Vein endothelial cell (primary cell): Measurements from ENCODE around the gene COG8. TPM values are rescaled to one million over a fixed set of nuclear protein-coding genes. Genes with fewer than 3 reads are reported as not detected.

Experiments used
- total RNA-seq: library from RNA; depleted of rRNA; stranded (reverse); fragments of >200 nt; gene quantifications from 2 replicates; pipeline ENCODE4 v1.2.3, GENCODE V29; 2012

The COG8 gene, protein sequence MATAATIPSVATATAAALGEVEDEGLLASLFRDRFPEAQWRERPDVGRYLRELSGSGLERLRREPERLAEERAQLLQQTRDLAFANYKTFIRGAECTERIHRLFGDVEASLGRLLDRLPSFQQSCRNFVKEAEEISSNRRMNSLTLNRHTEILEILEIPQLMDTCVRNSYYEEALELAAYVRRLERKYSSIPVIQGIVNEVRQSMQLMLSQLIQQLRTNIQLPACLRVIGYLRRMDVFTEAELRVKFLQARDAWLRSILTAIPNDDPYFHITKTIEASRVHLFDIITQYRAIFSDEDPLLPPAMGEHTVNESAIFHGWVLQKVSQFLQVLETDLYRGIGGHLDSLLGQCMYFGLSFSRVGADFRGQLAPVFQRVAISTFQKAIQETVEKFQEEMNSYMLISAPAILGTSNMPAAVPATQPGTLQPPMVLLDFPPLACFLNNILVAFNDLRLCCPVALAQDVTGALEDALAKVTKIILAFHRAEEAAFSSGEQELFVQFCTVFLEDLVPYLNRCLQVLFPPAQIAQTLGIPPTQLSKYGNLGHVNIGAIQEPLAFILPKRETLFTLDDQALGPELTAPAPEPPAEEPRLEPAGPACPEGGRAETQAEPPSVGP
- 36.1 and 36.9 TPM in 2 replicates for total RNA-seq

GRCh38 chr16:69339289-69340094, at the start of gene COG8, which contains the start of gene NIP7:
TSS of gene COG8 (minus strand) at chr16:69339564. CDS start at chr16:69339552, 12 bp downstream.
TSS of gene NIP7 (plus strand) at chr16:69339772. CDS start at chr16:69339830, 58 bp downstream.

GRCh38 chr16:69351309-69352027, 12.1 kb upstream of the COG8 start, which contains the start of gene TMED6:
TSS of gene TMED6 (minus strand) at chr16:69351786. CDS start at chr16:69351753, 33 bp downstream.

DNA sequence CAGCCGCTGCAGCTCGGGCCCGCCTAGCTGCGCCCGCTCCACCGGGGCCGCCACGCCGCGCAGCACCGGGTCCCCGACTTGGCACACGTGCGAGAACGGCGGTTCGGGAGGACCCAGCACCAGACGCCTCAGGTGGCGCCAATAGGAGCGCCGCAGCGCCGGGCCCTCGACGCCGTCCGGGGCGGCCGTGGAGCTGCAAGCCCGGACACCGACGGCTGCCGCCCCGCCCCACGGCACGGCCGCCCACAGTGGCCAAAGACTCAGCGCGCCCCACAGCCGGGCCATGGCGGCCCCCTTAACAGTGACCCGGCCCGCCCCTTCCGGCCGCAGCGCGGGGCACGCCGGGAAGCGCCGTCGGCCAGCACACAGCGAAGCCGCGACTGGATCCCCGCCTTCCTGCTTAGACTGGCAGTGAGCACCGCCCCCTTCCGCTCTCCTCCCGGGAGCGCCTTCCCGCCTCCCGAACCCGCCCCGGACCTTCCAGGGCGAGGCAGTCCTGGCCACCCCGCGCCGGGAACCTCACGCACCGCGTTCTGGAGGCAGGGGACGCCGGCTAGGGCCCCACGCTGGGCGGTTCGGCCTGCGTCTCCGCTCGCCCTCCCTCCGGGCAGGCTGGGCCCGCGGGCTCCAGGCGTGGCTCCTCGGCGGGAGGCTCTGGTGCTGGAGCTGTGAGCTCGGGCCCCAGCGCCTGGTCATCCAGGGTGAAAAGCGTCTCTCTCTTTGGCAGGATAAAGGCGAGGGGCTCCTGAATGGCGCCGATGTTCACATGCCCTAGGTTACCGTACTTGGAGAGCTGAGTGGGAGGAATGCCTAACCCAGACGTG, 8.9 kb downstream of the COG8 start, which contains the start of gene PDF:
TSS of gene PDF (minus strand) at position 303 of the 824 bp plus-strand sequence. CDS start at position 285, 18 bp downstream.

DNA sequence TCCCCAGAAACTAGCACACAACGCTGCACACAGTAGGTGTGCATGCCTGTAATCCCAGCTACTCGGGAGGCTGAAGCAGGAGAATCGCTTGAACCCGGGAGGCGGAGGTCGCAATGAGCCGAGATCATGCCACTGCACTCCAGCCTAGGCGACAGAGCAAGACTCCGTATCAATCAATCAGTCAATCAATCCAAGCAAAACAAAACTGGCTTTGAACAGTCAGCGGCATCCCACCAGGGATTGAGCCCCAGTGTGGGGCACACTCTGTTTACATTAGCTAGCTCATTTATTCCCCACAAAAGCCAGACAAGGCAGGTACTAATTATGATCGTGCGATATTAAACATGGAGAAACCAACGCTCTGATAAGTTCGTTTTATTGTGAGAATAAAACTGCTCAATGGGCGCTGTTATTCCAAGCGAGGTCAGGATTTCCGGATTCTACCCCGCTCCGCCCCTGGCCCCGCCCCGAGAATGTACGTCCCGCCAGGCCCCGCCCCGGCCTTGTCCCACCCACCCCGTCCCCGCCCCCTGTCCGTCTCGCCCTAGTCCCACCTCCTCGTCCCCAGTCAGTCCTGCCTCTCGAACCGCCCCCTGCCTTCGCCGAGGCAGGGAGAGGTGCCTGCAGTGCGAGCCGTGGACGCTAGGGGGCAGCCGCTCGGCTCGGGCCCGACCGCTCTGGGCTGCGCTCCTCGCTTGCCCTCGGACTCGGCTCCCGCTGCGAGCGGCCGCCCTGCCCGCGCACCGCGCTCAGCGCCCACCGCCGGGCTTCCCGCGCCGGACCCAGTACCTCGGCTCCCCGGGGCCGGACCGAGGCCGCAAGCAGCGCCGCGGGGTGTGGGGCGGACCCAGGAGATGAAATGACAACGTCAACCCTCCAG, 28.5 kb downstream of the COG8 start, which contains the start of gene VPS4A:
TSS of gene VPS4A (plus strand) at position 698 of the 880 bp plus-strand sequence. CDS start at position 860, 162 bp downstream.

Other genes starting within 250 kb of the COG8 start
- 1.3 and 1.8 TPM in 2 replicates for gene HAS3, start 233.9 kb downstream of the COG8 start, total RNA-seq
- 126 and 131 TPM in 2 replicates for gene CHTF8, start 207.0 kb downstream of the COG8 start, total RNA-seq
- 21.9 and 27.2 TPM in 2 replicates for gene UTP4, start 206.9 kb downstream of the COG8 start, total RNA-seq
- 76.1 and 87.1 TPM in 2 replicates for gene SNTB2, start 152.4 kb downstream of the COG8 start, total RNA-seq
- 45.1 and 46.9 TPM in 2 replicates for gene VPS4A, start 28.2 kb downstream of the COG8 start, total RNA-seq
- 9.6 and 12.4 TPM in 2 replicates for gene PDF, start 9.0 kb downstream of the COG8 start, total RNA-seq
- gene NIP7, start 208 bp upstream of the COG8 start, total RNA-seq: 28.7 and 36.7 TPM in 2 replicates
- 0.19 TPM in 1 of 2 replicates, not detected in the other for gene TMED6, start 12.2 kb upstream of the COG8 start, total RNA-seq
- gene TERF2, start 46.4 kb upstream of the COG8 start, total RNA-seq: 15.4 and 18.7 TPM in 2 replicates
- gene CYB5B, start 85.1 kb upstream of the COG8 start, total RNA-seq: 108 and 124 TPM in 2 replicates
- 45.1 and 45.9 TPM in 2 replicates for gene NFAT5, start 226.4 kb upstream of the COG8 start, total RNA-seq